ENCODE measurements around the gene LZIC.
"Not testable (repeated sequence)": the region's sequence is repeated elsewhere in the genome, so short reads cannot be mapped to it uniquely, and the experiment has no call there.

Gene LZIC

GRCh38 chr1:9942939-9943788 lies at the start of gene LZIC, which contains the start of gene NMNAT1:
LZIC (minus strand) TSS chr1:9943391; CDS start chr1:9936619, 6,772 bp downstream.
NMNAT1 (plus strand) TSS chr1:9943475; CDS start chr1:9972074, 28,599 bp downstream.
- DNase-seq = peak; percentile 91

- DNase-seq = no peak
These were observed 49.7 kb upstream of the LZIC start for GRCh38 chr1:9992910-9993309.

- DNase-seq = no peak
These were observed 47.8 kb upstream of the LZIC start for GRCh38 chr1:9990944-9991343.

GRCh38 chr1:9989773-9990172 lies 46.6 kb upstream of the LZIC start:
- DNase-seq = no peak

- DNase-seq = no peak
These were observed 41.8 kb upstream of the LZIC start for GRCh38 chr1:9985001-9985400.

- no peak for DNase-seq
These were observed 41.1 kb upstream of the LZIC start for GRCh38 chr1:9984253-9984652.

- peak; percentile 97 for DNase-seq
These were observed 17.7 kb upstream of the LZIC start for GRCh38 chr1:9960706-9961562.

- DNase-seq = no peak
These were observed 16.8 kb upstream of the LZIC start for GRCh38 chr1:9960011-9960410.

- peak; percentile 9 for DNase-seq
These were observed 14.5 kb upstream of the LZIC start for GRCh38 chr1:9957726-9958125.

- no peak for DNase-seq
These were observed 3.1 kb upstream of the LZIC start for GRCh38 chr1:9946315-9946714.

- peak; percentile 54 for DNase-seq
These were observed 722 bp downstream of the LZIC start for GRCh38 chr1:9942399-9942938.

- DNase-seq = no peak
These were observed 13.5 kb downstream of the LZIC start for GRCh38 chr1:9929431-9930385.

GRCh38 chr1:9927259-9927658 lies 15.9 kb downstream of the LZIC start:
- DNase-seq = no peak

GRCh38 chr1:9922342-9922741 lies 20.8 kb downstream of the LZIC start:
- no peak for DNase-seq

- no peak for DNase-seq
These were observed 22.6 kb downstream of the LZIC start for GRCh38 chr1:9920606-9921005.

GRCh38 chr1:9917901-9918300 lies 25.3 kb downstream of the LZIC start:
- no peak for DNase-seq

GRCh38 chr1:9917495-9917894 lies 25.7 kb downstream of the LZIC start:
- not testable (repeated sequence) for DNase-seq

- no peak for DNase-seq
These were observed 26.7 kb downstream of the LZIC start for GRCh38 chr1:9916452-9916851.

GRCh38 chr1:9914610-9914937 lies 28.6 kb downstream of the LZIC start:
- DNase-seq = no peak

- no peak for DNase-seq
These were observed 30.8 kb downstream of the LZIC start for GRCh38 chr1:9912264-9912936.

- peak; percentile 98 for DNase-seq
These were observed 32.6 kb downstream of the LZIC start for GRCh38 chr1:9910423-9911178.
